Cerebellar nuclear complex (tissue), 1 donor: ENCODE results near the gene ANGPTL2.

Source experiments
- DNase-seq, 2 experiments: peaks; one replicate each; lab custom pipeline; 2025; lab: John Stamatoyannopoulos, UW

ANGPTL2 gene

GRCh38 chr9:127050591-127051001 is 71.8 kb downstream of the ANGPTL2 start:
- DNase-seq: peak in 1 of 2 experiments; percentile 31

DNA sequence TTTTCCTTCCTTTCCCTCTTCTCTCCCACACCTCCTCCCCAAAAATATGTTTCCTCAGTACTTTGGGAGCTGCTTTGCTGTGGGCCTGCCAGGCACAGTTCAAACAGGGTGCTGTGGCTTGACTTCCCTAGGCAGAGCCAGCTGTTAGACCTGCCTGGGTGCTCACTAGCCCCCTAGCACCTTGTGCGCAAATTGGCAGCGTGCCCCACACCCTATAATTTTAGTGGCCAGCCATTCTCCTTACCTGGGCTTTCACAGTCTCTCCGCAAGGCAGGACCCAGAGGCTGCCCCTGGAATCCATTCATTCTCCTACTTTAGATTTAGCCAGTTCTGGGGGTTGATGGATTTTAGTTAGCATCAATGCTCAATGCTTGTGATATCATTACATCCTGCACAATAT is 72.3 kb downstream of the ANGPTL2 start:
- no peak for DNase-seq

DNA sequence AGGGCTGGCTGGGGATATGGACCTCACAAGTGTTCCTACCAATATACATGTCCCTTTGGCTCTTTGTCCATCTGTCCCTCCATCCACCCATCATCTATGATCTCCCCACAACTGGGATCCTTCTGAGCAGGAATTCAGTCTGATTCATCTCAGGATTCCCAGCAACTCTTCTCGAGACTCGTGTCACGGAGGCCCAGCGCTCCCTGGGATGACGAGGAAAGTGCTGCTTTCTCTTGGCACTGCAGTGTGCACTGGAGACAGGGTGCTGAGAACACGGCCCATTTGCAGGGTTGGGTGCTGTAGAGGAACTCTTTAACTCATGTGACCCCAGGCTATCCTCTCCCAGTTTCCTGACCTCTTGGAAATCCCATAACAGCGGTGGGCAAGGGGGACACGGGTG is 72.9 kb downstream of the ANGPTL2 start:
- no peak for DNase-seq

GRCh38 chr9:127049044-127049443 is 73.4 kb downstream of the ANGPTL2 start:
- DNase-seq: no peak

DNA sequence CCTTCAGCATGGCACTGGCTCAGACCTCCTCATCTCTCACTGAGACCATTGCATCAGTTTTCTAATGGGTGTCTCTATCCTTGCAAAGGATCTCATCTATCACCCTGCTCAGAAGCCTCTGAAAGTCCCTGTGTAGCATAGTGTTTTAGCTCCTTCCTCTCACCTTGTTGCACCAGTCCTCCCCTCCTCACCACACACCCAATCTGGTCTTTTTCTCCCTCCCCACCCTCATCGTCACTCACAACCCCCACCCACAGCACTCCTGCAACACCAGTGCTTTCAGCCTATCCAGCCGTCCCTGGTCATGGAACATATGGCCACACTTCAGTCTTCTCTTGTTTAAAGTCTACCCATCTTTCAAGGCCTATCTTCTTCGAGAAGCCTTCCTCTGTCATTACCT is 74.5 kb downstream of the ANGPTL2 start:
- no peak for DNase-seq

- DNase-seq: no peak
These were observed 77.3 kb downstream of the ANGPTL2 start for GRCh38 chr9:127045148-127045547.

DNA sequence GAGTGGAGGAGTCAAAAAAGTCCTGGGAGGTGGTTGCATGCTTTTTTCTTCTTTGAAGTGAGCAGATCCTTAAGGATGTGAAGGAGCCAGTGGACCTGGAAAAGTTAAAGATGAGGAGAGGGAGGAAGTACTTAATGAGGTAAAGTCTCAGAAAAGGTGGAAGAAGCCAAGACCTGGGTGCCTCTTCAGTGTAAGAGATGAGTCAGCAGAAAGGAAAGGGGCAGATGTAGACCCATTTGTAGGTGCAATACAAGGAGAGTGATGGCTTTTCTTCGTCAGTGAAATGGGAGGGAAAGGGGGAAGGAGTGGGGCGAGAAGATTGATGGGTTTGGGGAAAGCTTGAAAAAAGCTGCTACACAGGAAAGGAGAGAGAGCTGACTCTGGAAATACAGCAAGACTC is 82.9 kb downstream of the ANGPTL2 start:
- DNase-seq: no peak

DNA sequence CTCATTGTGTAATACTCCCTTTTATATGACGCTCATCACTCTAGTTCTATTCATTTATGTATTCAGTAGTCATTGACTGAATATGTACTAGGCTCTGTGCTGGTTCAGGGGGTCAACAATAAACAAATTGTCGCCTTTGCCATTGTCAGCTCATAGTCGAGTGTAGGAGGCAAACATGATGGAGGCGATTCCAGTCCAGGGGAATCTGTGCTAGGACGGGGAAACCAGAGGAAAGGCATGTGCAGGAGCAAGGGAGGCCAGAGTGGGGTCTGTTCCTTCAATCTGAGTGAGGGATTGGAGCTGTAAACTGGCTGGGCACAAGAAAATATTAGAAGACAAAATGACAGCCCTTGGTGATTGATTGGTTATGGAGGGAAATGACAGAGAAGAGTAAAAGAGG is 83.9 kb downstream of the ANGPTL2 start:
- DNase-seq: no peak
